Measurements from ENCODE around the gene C10orf95.

DNA sequence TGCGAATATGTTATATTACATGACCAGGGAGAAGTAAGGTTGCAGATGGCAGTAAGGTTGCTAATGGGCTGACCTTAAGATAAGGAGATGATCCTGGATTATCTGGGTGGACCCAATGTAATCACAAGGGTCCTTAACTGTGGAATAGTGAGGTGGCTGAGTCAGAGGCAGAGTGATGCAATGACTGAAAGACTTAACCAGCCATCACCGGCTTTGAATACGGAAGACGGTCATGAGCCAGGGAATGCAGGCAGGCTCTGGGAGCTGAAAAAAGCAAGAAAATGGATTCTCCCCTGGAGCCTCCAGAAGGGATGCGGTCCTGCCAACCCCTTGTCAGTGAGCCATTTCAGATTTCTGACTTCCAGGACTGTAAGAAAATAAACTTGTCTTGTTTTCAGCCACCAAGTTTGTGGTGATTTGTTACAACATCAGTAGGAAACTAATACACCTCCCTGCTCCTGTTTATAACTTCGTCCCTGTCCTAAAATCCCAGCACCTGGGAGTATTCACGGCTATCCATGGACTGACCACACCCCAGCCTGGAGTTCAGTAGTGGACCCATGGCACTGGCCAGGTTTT is 4.6 kb upstream of the C10orf95 start:
- TF ChIP-seq, protein P1, sequence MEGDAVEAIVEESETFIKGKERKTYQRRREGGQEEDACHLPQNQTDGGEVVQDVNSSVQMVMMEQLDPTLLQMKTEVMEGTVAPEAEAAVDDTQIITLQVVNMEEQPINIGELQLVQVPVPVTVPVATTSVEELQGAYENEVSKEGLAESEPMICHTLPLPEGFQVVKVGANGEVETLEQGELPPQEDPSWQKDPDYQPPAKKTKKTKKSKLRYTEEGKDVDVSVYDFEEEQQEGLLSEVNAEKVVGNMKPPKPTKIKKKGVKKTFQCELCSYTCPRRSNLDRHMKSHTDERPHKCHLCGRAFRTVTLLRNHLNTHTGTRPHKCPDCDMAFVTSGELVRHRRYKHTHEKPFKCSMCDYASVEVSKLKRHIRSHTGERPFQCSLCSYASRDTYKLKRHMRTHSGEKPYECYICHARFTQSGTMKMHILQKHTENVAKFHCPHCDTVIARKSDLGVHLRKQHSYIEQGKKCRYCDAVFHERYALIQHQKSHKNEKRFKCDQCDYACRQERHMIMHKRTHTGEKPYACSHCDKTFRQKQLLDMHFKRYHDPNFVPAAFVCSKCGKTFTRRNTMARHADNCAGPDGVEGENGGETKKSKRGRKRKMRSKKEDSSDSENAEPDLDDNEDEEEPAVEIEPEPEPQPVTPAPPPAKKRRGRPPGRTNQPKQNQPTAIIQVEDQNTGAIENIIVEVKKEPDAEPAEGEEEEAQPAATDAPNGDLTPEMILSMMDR (IDR thresholded peaks at IDR 0.05): no peak
- no peak for TF ChIP-seq POLR2A (IDR thresholded peaks at IDR 0.05)

Measured in ovary (tissue), 3 donors.